Neuronal stem cell (in vitro differentiated cells): ENCODE measurements around the gene SLC7A9.

Experiments
- DNase-seq: peaks from one replicate; pipeline ENCODE4 v3.0.0-alpha.2; 2013; ENCODE audit warnings: low spot score
- H2AFZ ChIP-seq: one replicate; pipeline ENCODE4 v1.6.1; 2013; ENCODE audit warnings: mild to moderate bottlenecking, low read length, inconsistent platforms
- H2AK5ac ChIP-seq: 2 replicates; pipeline ENCODE4 v1.6.1; 2013; ENCODE audit warnings: low read depth, mild to moderate bottlenecking, inconsistent platforms, low read length, moderate library complexity, mixed read lengths
- H2BK120ac ChIP-seq: 2 replicates; pipeline ENCODE4 v1.6.1; 2013; ENCODE audit warnings: low read depth, mild to moderate bottlenecking, inconsistent platforms, low read length, moderate library complexity, mixed read lengths
- H2BK12ac ChIP-seq: one replicate; pipeline ENCODE4 v1.6.1; 2013; ENCODE audit warnings: low read length, inconsistent platforms
- H2BK15ac ChIP-seq: 2 replicates; pipeline ENCODE4 v1.6.1; 2013; ENCODE audit warnings: mild to moderate bottlenecking, low read length, inconsistent platforms, mixed read lengths
- H2BK5ac ChIP-seq: one replicate; pipeline ENCODE4 v1.6.1; 2013; ENCODE audit warnings: inconsistent platforms, mild to moderate bottlenecking, low read length, moderate library complexity
- H3K14ac ChIP-seq: one replicate; pipeline ENCODE4 v1.6.1; 2013; ENCODE audit warnings: low read length, inconsistent platforms
- H3K18ac ChIP-seq: 2 replicates; pipeline ENCODE4 v1.6.1; 2013; ENCODE audit warnings: low read length, inconsistent platforms
- H3K23ac ChIP-seq: 2 replicates; pipeline ENCODE4 v1.6.1; 2013; ENCODE audit warnings: low read depth, mild to moderate bottlenecking, mixed read lengths, low read length, inconsistent platforms; ENCODE audit not compliant: poor library complexity
- H3K27ac ChIP-seq: replicated peaks from 3 replicates; pipeline ENCODE4 v1.5.1; 2013; ENCODE audit warnings: low read length, inconsistent platforms
- H3K27me3 ChIP-seq, 3 experiments: 2 replicates each; pipeline ENCODE4 v1.6.1; 2013; ENCODE audit warnings: low read length in 3 of 3, mild to moderate bottlenecking in 2 of 3, inconsistent platforms in 1 of 3, low read depth in 1 of 3, mixed read lengths in 1 of 3, moderate library complexity in 1 of 3; ENCODE audit not compliant: control insufficient read depth in 3 of 3, insufficient read depth in 3 of 3
- H3K36me3 ChIP-seq, 2 donors: replicated peaks in 1 of 2; 2 replicates each; pipeline ENCODE4 v1.6.1; 2013; ENCODE audit warnings: low read length in 2 of 2; ENCODE audit not compliant: control insufficient read depth in 2 of 2, insufficient read depth in 2 of 2
- H3K4ac ChIP-seq: 2 replicates; pipeline ENCODE4 v1.6.1; 2013; ENCODE audit warnings: inconsistent platforms, mild to moderate bottlenecking, low read length, moderate library complexity
- H3K4me1 ChIP-seq, 2 donors: 1 replicate in 1 of 2; 2 replicates in 1 of 2; pipeline ENCODE4 v1.6.1; 2013; ENCODE audit warnings: low read length in 2 of 2, low read depth in 1 of 2; ENCODE audit not compliant: control insufficient read depth in 2 of 2, insufficient read depth in 1 of 2
- H3K4me2 ChIP-seq: one replicate; pipeline ENCODE4 v1.6.1; 2013; ENCODE audit warnings: mild to moderate bottlenecking, low read length, inconsistent platforms; ENCODE audit not compliant: insufficient read depth, poor library complexity, severe bottlenecking
- H3K4me3 ChIP-seq, 2 donors: 2 replicates each; pipeline ENCODE4 v1.5.1; 2013; ENCODE audit warnings: low read length in 2 of 2, mild to moderate bottlenecking in 2 of 2, inconsistent platforms in 1 of 2, moderate library complexity in 1 of 2
- H3K79me1 ChIP-seq: one replicate; pipeline ENCODE4 v1.6.1; 2013; ENCODE audit warnings: low read depth, mild to moderate bottlenecking, inconsistent platforms, low read length, moderate library complexity
- H3K9ac ChIP-seq: one replicate; pipeline ENCODE4 v1.6.1; 2013; ENCODE audit warnings: mild to moderate bottlenecking, low read depth, low read length, inconsistent platforms; ENCODE audit not compliant: poor library complexity
- H3K9me3 ChIP-seq, 2 donors: replicated peaks in 1 of 2; 2 replicates each; pipeline versions ENCODE3 to v1.6.1; 2013; ENCODE audit warnings: low read length in 2 of 2, mild to moderate bottlenecking in 2 of 2, inconsistent platforms in 1 of 2, low read depth in 1 of 2, mixed read lengths in 1 of 2, moderate library complexity in 1 of 2; ENCODE audit not compliant: control insufficient read depth in 2 of 2, insufficient read depth in 1 of 2
- H4K8ac ChIP-seq: one replicate; pipeline ENCODE4 v1.6.1; 2013; ENCODE audit warnings: low read depth, mild to moderate bottlenecking, inconsistent platforms, low read length, moderate library complexity
- H4K91ac ChIP-seq: one replicate; pipeline ENCODE4 v1.6.1; 2013; ENCODE audit warnings: low read length, low read depth, mild to moderate bottlenecking, inconsistent platforms; ENCODE audit not compliant: poor library complexity
- WGBS, 2 donors: extraction: QIAGEN DNeasy Blood & Tissue Kit; methylation state at CpG; one replicate each; pipeline ENCODE4 v1.1.7; 2013; ENCODE audit warnings: missing lambda C conversion rate in 2 of 2, mixed read lengths in 1 of 2; ENCODE audit not compliant: insufficient read length in 2 of 2, insufficient replicate concordance in 1 of 2; ENCODE audit errors: extremely low coverage in 2 of 2; 5-methylcytosine and 5-hydroxymethylcytosine counted together

SLC7A9 gene

DNA sequence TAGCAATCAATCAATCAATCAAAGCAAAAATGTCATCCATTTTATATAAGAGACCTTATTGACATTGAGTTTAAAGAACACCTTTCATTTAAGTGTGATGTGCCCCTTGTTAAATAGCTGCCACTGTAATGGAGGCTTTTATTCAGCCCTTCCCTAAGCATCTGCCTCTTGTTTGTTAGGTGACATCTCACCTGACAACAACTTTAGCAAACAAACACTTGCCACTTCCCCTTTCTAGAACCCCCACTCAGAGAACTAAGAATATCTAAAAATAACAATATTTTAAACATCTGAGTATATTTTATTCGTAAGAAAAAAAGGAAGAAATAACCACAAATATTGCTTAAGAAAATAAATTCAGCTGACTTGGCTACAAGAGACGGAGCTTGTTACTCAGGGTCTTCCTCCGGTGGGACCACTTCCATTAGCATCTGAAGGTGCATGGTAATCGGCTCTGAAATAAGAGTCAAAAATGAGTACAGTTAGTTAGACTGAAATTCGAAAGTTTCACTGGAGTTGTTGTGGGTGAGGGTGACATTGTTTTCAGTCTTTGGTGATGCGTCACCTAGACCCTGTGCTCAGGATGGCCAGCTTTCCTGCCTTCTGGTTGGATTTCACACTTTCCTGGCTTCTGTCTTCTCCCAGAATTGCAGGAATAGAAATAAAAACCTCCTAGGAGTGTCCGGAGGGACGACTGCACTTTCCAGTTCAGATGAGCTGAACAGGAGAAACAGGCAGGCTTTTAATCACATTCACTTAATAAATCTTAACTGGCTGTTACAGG lies 39.1 kb downstream of the SLC7A9 start:
- no peaks in the 10 kb centered on the region for H3K9me3 ChIP-seq
- DNase-seq, result no peak
- no peak overlapping the region for H2BK12ac ChIP-seq
- H3K27me3 ChIP-seq, result no peaks in the 10 kb centered on the region
- H4K8ac ChIP-seq, result no peak overlapping the region
- H3K4me2 ChIP-seq, result no peak overlapping the region
- H3K79me1 ChIP-seq, result no peaks in the 10 kb centered on the region
- no peak overlapping the region for H2AFZ ChIP-seq
- H3K23ac ChIP-seq, result no peak overlapping the region
- H2BK120ac ChIP-seq, result no peak overlapping the region
- no peak overlapping the region for H3K4ac ChIP-seq
- H3K4me3 ChIP-seq, result no peak overlapping the region
- no peak overlapping the region for H2AK5ac ChIP-seq
- peaks cover 0 to 2% of the 10 kb centered on the region in 2 donors for H3K4me1 ChIP-seq
- no peak overlapping the region for H3K27ac ChIP-seq
- H4K91ac ChIP-seq, result no peak overlapping the region
- H3K9ac ChIP-seq, result no peak overlapping the region
- H3K14ac ChIP-seq, result no peak overlapping the region
- H2BK15ac ChIP-seq, result no peak overlapping the region
- no CpG with 5 or more reads among the region's 8 CpGs for WGBS, 2 donors
- no peaks in the 10 kb centered on the region for H3K36me3 ChIP-seq
- no peak overlapping the region for H3K18ac ChIP-seq
- H2BK5ac ChIP-seq, result no peak overlapping the region

DNA sequence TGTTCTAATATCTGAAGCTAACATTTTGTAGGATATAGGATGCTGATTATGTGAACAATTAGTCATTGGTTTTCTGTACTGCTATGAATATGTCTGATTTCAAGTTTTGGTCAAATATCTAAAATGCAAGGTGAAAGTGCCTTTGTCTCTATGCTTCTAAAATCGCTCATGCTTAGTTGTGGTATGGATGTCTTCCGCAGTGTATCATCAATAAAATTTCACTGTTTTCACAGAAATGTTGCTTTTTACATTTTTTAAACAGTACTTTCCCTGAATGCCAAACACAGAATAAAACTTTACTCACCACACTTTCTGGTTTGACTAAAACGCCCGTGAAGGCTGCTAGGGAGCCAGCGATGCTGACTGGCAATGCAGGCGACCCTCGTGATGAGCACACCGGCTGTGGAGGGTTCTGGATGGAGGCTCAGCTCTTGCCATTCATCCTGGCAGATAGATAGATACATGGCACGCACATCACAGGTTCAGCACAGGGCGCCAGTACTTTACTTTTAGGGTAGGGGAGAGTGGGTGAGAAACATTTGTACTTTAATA lies 40.1 kb downstream of the SLC7A9 start:
- Histone ChIP-seq H2BK120ac (no peak overlapping the region), H4K8ac (no peak overlapping the region), H2AK5ac (no peak overlapping the region), H3K9ac (no peak overlapping the region), H2BK5ac (no peak overlapping the region), H4K91ac (no peak overlapping the region), H3K27me3 (no peaks in the 10 kb centered on the region), H3K4me2 (no peak overlapping the region), H3K4ac (no peak overlapping the region), H3K27ac (no peak overlapping the region), H3K9me3 (no peaks in the 10 kb centered on the region), H2AFZ (no peak overlapping the region), H3K14ac (no peak overlapping the region), H3K36me3 (no peaks in the 10 kb centered on the region), H3K4me3 (no peak overlapping the region), H3K4me1 (peaks cover 9 to 11% of the 10 kb centered on the region in 2 donors), H3K18ac (no peak overlapping the region), H2BK15ac (no peak overlapping the region), H2BK12ac (no peak overlapping the region), H3K23ac (no peak overlapping the region), H3K79me1 (no peaks in the 10 kb centered on the region)
- no peak for DNase-seq
- no CpG with 5 or more reads among the region's 10 CpGs for WGBS, 2 donors

DNA sequence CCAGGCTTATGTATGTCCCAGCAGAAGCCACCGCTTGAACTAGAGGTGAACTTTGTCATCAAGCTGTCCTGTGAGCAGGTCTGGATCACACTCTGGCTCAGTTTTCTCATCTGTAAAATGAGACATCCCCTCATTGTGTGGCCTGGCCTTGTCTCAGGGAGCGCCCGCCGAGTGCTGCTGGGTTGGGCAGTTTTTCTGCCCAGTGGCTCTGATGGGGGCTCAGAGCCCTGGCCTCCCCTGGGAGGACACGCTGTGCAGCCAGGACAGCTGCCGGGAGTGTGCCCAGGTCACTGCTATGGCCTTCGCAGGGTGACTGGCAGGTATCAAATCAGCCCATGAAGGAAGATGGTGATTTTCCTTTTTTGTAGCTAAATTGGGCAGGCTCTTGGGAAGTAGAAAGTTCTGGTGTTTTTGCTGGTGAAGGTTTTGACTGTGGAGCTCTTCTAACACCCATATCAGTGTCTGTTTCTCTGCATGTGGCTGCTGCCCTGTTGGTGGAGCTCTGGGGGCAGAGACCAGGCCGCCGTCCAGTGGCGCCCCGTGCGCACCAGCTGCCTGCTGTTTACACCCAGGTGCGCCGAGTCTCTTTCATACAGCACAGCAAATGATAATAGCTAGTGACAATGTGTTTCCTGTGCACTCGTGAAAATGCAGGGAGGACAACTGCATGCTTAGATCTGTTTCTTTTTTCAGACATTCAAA lies 40.8 kb downstream of the SLC7A9 start:
- Histone ChIP-seq H3K4me3 (no peak overlapping the region), H3K4me2 (no peak overlapping the region), H3K9me3 (no peaks in the 10 kb centered on the region), H3K14ac (no peak overlapping the region), H3K27ac (no peak overlapping the region), H3K18ac (peak overlapping the region; percentile 33), H2AK5ac (no peak overlapping the region), H4K8ac (no peak overlapping the region), H3K9ac (no peak overlapping the region), H3K4me1 (peaks cover 13 to 17% of the 10 kb centered on the region in 2 donors), H2BK12ac (no peak overlapping the region), H3K27me3 (no peaks in the 10 kb centered on the region), H2AFZ (no peak overlapping the region), H3K23ac (no peak overlapping the region), H2BK5ac (no peak overlapping the region), H3K4ac (no peak overlapping the region), H3K36me3 (no peaks in the 10 kb centered on the region), H2BK15ac (no peak overlapping the region), H3K79me1 (no peaks in the 10 kb centered on the region), H2BK120ac (no peak overlapping the region), H4K91ac (no peak overlapping the region)
- WGBS, 2 donors, result no CpG with 5 or more reads among the region's 15 CpGs
- DNase-seq, result no peak

DNA sequence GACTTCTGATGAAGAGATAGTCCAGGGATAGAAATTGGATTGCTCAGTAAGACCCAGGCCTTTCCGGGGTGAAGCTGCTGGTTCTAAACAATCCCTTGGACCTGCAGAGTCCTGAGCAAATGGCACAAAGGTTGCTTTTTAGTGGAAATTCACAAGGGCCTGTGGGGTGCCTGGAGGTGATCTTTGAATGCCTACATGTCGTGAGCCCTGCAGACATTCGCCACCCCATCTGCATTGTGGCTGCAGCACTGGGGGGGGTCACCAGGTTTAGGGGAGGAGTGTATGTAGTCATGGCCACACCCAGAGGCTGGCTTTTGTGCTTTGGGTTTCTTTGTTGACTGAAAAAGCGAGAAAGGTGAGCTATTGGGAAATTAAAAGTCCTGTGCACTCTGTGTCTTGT lies 41.4 kb downstream of the SLC7A9 start:
- Histone ChIP-seq H3K4me2 (no peak overlapping the region), H3K9ac (no peak overlapping the region), H3K4me3 (no peak overlapping the region), H3K4me1 (peaks cover 13 to 17% of the 10 kb centered on the region in 2 donors), H3K18ac (no peak overlapping the region), H4K8ac (no peak overlapping the region), H3K36me3 (no peaks in the 10 kb centered on the region), H3K14ac (no peak overlapping the region), H3K27ac (no peak overlapping the region), H2BK12ac (no peak overlapping the region), H4K91ac (no peak overlapping the region), H2AK5ac (no peak overlapping the region), H3K23ac (no peak overlapping the region), H2BK15ac (no peak overlapping the region), H3K79me1 (no peaks in the 10 kb centered on the region), H3K9me3 (peaks cover 0 to 2% of the 10 kb centered on the region in 2 donors), H2BK120ac (no peak overlapping the region), H3K4ac (no peak overlapping the region), H3K27me3 (no peaks in the 10 kb centered on the region), H2BK5ac (no peak overlapping the region), H2AFZ (no peak overlapping the region)
- DNase-seq, result no peak
- WGBS, 2 donors, result no CpG with 5 or more reads among the region's 4 CpGs
